Measurements from ENCODE around the gene MAP4K5.

MAP4K5 gene

GRCh38 chr14:50469982-50470381 lies 62.4 kb downstream of the MAP4K5 start:
- no peak for TF ChIP-seq CTCF (IDR thresholded peaks at IDR 0.05; ENCODE audit: low read depth, low read length)
- no peak overlapping the region for H3K4me3 ChIP-seq (ENCODE audit: low read depth, low read length)
- no peak overlapping the region for H3K27ac ChIP-seq
- H3K9me3 ChIP-seq (ENCODE audit: severe bottlenecking): no peaks in the 10 kb centered on the region
- peaks cover 63% of the 10 kb centered on the region for H3K36me3 ChIP-seq
- no peaks in the 10 kb centered on the region for H3K27me3 ChIP-seq (ENCODE audit: insufficient read depth, low read depth, severe bottlenecking)
- DNase-seq: no peak

- no peak for DNase-seq
- Histone ChIP-seq H3K36me3 (peaks cover 39% of the 10 kb centered on the region), H3K4me3 (ENCODE audit: low read depth, low read length) (no peak overlapping the region), H3K27ac (no peak overlapping the region), H3K9me3 (ENCODE audit: severe bottlenecking) (no peaks in the 10 kb centered on the region), H3K27me3 (ENCODE audit: insufficient read depth, low read depth, severe bottlenecking) (no peaks in the 10 kb centered on the region)
- no peak for TF ChIP-seq CTCF (IDR thresholded peaks at IDR 0.05; ENCODE audit: low read depth, low read length)
Measured at GRCh38 chr14:50462111-50462510, 70.3 kb downstream of the MAP4K5 start.

GRCh38 chr14:50453869-50454268 lies 78.5 kb downstream of the MAP4K5 start:
- no peak for TF ChIP-seq CTCF (IDR thresholded peaks at IDR 0.05; ENCODE audit: low read depth, low read length)
- no peak overlapping the region for H3K27ac ChIP-seq
- no peak for DNase-seq
- no peaks in the 10 kb centered on the region for H3K27me3 ChIP-seq (ENCODE audit: insufficient read depth, low read depth, severe bottlenecking)
- H3K9me3 ChIP-seq (ENCODE audit: severe bottlenecking): no peaks in the 10 kb centered on the region
- H3K4me3 ChIP-seq (ENCODE audit: low read depth, low read length): no peak overlapping the region
- peaks cover 45% of the 10 kb centered on the region for H3K36me3 ChIP-seq

GRCh38 chr14:50452979-50453705 lies 79.2 kb downstream of the MAP4K5 start:
- H3K27me3 ChIP-seq (ENCODE audit: insufficient read depth, low read depth, severe bottlenecking): no peaks in the 10 kb centered on the region
- no peak for TF ChIP-seq CTCF (IDR thresholded peaks at IDR 0.05; ENCODE audit: low read depth, low read length)
- H3K36me3 ChIP-seq: peaks cover 45% of the 10 kb centered on the region
- H3K27ac ChIP-seq: no peak overlapping the region
- DNase-seq: no peak
- H3K4me3 ChIP-seq (ENCODE audit: low read depth, low read length): no peak overlapping the region
- H3K9me3 ChIP-seq (ENCODE audit: severe bottlenecking): no peaks in the 10 kb centered on the region

- no peak for TF ChIP-seq CTCF (IDR thresholded peaks at IDR 0.05; ENCODE audit: low read depth, low read length)
Measured at GRCh38 chr14:50452296-50452695, 80.1 kb downstream of the MAP4K5 start.

GRCh38 chr14:50451854-50452253 lies 80.5 kb downstream of the MAP4K5 start:
- no peak overlapping the region for H3K4me3 ChIP-seq (ENCODE audit: low read depth, low read length)
- no peak for TF ChIP-seq CTCF (IDR thresholded peaks at IDR 0.05; ENCODE audit: low read depth, low read length)
- peaks cover 54% of the 10 kb centered on the region for H3K36me3 ChIP-seq
- no peaks in the 10 kb centered on the region for H3K9me3 ChIP-seq (ENCODE audit: severe bottlenecking)
- no peak for DNase-seq
- no peak overlapping the region for H3K27ac ChIP-seq
- H3K27me3 ChIP-seq (ENCODE audit: insufficient read depth, low read depth, severe bottlenecking): no peaks in the 10 kb centered on the region

More at GRCh38 chr14:50452296-50452695, 80.1 kb downstream of the MAP4K5 start:
- DNase-seq: no peak
- peaks cover 52% of the 10 kb centered on the region for H3K36me3 ChIP-seq
- no peaks in the 10 kb centered on the region for H3K27me3 ChIP-seq (ENCODE audit: insufficient read depth, low read depth, severe bottlenecking)
- no peaks in the 10 kb centered on the region for H3K9me3 ChIP-seq (ENCODE audit: severe bottlenecking)
- H3K27ac ChIP-seq: no peak overlapping the region
- H3K4me3 ChIP-seq (ENCODE audit: low read depth, low read length): no peak overlapping the region
